Esophagus squamous epithelium (tissue), 4 donors: ENCODE measurements around the gene HOXB13.

ENCODE experiments used
- POLR2A ChIP-seq, 4 donors: fragments of 450-650 bp; IDR thresholded peaks; one replicate each; pipeline ENCODE4 v1.6.1; 2017; ENCODE audit warnings: antibody characterized with exemption in 4 of 4, mild to moderate bottlenecking in 4 of 4, moderate library complexity in 3 of 4
- TF ChIP-seq, protein P1 (sequence below), 6 experiments: fragments of 450-650 bp in 4 of 6; fragments of 200-600 bp in 2 of 6; sonication (generic) in 2 of 6; IDR thresholded peaks; one replicate each; pipeline ENCODE4 v1.5.1; 2016 to 2019; ENCODE audit warnings: antibody characterized with exemption in 6 of 6, mild to moderate bottlenecking in 4 of 6, moderate library complexity in 4 of 6

DNA sequence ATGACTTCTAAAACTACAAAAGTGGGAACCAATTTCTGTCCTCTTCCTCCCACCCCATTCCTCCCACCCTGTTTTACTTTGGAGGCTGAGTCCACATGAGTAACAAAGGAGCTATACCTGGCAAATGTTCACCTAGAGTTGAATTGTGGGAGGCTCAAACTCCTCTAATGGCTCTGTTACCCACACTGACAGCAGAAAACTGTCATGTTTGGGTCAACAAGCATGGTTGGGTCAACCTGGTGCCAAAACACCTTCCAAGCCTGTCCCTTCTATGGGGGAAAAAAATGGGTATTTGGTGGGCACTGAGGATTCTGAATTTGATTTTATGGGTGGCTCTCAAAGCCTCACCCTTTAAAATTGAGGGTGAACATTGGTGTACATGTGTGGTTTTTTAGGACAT lies 12.0 kb upstream of the HOXB13 start:
- TF ChIP-seq, protein P1, sequence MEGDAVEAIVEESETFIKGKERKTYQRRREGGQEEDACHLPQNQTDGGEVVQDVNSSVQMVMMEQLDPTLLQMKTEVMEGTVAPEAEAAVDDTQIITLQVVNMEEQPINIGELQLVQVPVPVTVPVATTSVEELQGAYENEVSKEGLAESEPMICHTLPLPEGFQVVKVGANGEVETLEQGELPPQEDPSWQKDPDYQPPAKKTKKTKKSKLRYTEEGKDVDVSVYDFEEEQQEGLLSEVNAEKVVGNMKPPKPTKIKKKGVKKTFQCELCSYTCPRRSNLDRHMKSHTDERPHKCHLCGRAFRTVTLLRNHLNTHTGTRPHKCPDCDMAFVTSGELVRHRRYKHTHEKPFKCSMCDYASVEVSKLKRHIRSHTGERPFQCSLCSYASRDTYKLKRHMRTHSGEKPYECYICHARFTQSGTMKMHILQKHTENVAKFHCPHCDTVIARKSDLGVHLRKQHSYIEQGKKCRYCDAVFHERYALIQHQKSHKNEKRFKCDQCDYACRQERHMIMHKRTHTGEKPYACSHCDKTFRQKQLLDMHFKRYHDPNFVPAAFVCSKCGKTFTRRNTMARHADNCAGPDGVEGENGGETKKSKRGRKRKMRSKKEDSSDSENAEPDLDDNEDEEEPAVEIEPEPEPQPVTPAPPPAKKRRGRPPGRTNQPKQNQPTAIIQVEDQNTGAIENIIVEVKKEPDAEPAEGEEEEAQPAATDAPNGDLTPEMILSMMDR (IDR thresholded peaks at IDR 0.05), result no peak
- no peak for TF ChIP-seq POLR2A (IDR thresholded peaks at IDR 0.05)
